GM21737 (cell line): ENCODE data around the gene SCGB1A1.
"Not testable (repeated sequence)": the region's sequence is repeated elsewhere in the genome, so short reads cannot be mapped to it uniquely, and the experiment has no call there.

ENCODE experiments used
- ATAC-seq: cut with Tn5 transposase; IDR thresholded peaks from one replicate; pipeline ENCODE4 v1.9.1; 2021; ENCODE audit warnings: mild to moderate bottlenecking, moderate library complexity; ENCODE audit not compliant: unreplicated experiment

Gene SCGB1A1

GRCh38 chr11:62418733-62419132 is at the start of gene SCGB1A1:
Gene SCGB1A1 (plus strand): TSS chr11:62419033. CDS start chr11:62419096, 63 bp downstream.
- no peak for ATAC-seq

- ATAC-seq = no peak
Observed at GRCh38 chr11:62370743-62371440, 47.9 kb upstream of the SCGB1A1 start.

GRCh38 chr11:62372871-62373270 is 46.0 kb upstream of the SCGB1A1 start:
- no peak for ATAC-seq

- no peak for ATAC-seq
Observed at GRCh38 chr11:62373464-62374119, 45.2 kb upstream of the SCGB1A1 start.

- no peak for ATAC-seq
Observed at GRCh38 chr11:62374801-62375200, 44.0 kb upstream of the SCGB1A1 start.

GRCh38 chr11:62378459-62379063 is 40.3 kb upstream of the SCGB1A1 start:
- ATAC-seq = not testable (repeated sequence)

- not testable (repeated sequence) for ATAC-seq
Observed at GRCh38 chr11:62379586-62379985, 39.2 kb upstream of the SCGB1A1 start.

GRCh38 chr11:62380821-62381245 is 38.0 kb upstream of the SCGB1A1 start:
- not testable (repeated sequence) for ATAC-seq

GRCh38 chr11:62383822-62384221 is 35.0 kb upstream of the SCGB1A1 start:
- no peak for ATAC-seq

GRCh38 chr11:62386083-62386482 is 32.8 kb upstream of the SCGB1A1 start:
- not testable (repeated sequence) for ATAC-seq

- no peak for ATAC-seq
Observed at GRCh38 chr11:62387381-62387780, 31.5 kb upstream of the SCGB1A1 start.

GRCh38 chr11:62388999-62389398 is 29.8 kb upstream of the SCGB1A1 start:
- no peak for ATAC-seq

- ATAC-seq = no peak
Observed at GRCh38 chr11:62390237-62390636, 28.6 kb upstream of the SCGB1A1 start.

- ATAC-seq = no peak
Observed at GRCh38 chr11:62390722-62391121, 28.1 kb upstream of the SCGB1A1 start.

- ATAC-seq = no peak
Observed at GRCh38 chr11:62391642-62392425, 27.0 kb upstream of the SCGB1A1 start.

GRCh38 chr11:62392506-62392905 is 26.3 kb upstream of the SCGB1A1 start:
- no peak for ATAC-seq

GRCh38 chr11:62393061-62393611 is 25.7 kb upstream of the SCGB1A1 start:
- no peak for ATAC-seq

- ATAC-seq = no peak
Observed at GRCh38 chr11:62393735-62394134, 25.1 kb upstream of the SCGB1A1 start.

- no peak for ATAC-seq
Observed at GRCh38 chr11:62394825-62395538, 23.9 kb upstream of the SCGB1A1 start.

- no peak for ATAC-seq
Observed at GRCh38 chr11:62395885-62396551, 22.8 kb upstream of the SCGB1A1 start.
